ENCODE data around the gene CALHM2.

GRCh38 chr10:103472005-103472404 lies 19.8 kb upstream of the CALHM2 start:
- no peak for TF ChIP-seq CTCF (IDR thresholded peaks at IDR 0.05)
- TF ChIP-seq POLR2A (IDR thresholded peaks at IDR 0.05): no peak

All from esophagus squamous epithelium (tissue), 4 donors.